Hepatocyte (in vitro differentiated cells): ENCODE results near the gene LEPR. TPM values are rescaled to one million over a fixed set of nuclear protein-coding genes. Genes with fewer than 3 reads are reported as not detected.

Experiments used
- DNase-seq: peaks from one replicate; pipeline ENCODE4 v3.0.0-alpha.2; 2016; ENCODE audit warnings: low spot score
- H2AFZ ChIP-seq: fragments of 200-600 bp; sonication (generic); 2 replicates; pipeline ENCODE4 v1.6.0; 2016; ENCODE audit warnings: antibody characterized with exemption, mild to moderate bottlenecking
- H3K27ac ChIP-seq: fragments of 200-600 bp; sonication (generic); 2 replicates; pipeline ENCODE4 v1.5.1; 2016; ENCODE audit warnings: mild to moderate bottlenecking
- H3K27me3 ChIP-seq: fragments of 200-600 bp; sonication (generic); 2 replicates; pipeline ENCODE4 v1.6.1; 2016
- H3K36me3 ChIP-seq: fragments of 200-600 bp; sonication (generic); replicated peaks from 2 replicates; pipeline ENCODE4 v1.5.1; 2016; ENCODE audit warnings: low read depth; ENCODE audit not compliant: insufficient read depth
- H3K4me1 ChIP-seq: fragments of 200-600 bp; sonication (generic); 2 replicates; pipeline ENCODE4 v1.5.1; 2016; ENCODE audit warnings: mild to moderate bottlenecking, moderate library complexity; ENCODE audit not compliant: insufficient read depth
- H3K4me2 ChIP-seq: fragments of 200-600 bp; sonication (generic); 2 replicates; pipeline ENCODE4 v1.6.0; 2016
- H3K4me3 ChIP-seq: fragments of 200-600 bp; sonication (generic); 2 replicates; pipeline ENCODE4 v1.5.1; 2016; ENCODE audit warnings: mild to moderate bottlenecking
- H3K79me2 ChIP-seq: fragments of 200-600 bp; sonication (generic); 2 replicates; pipeline ENCODE4 v1.6.0; 2017; ENCODE audit warnings: mild to moderate bottlenecking
- H3K9me2 ChIP-seq: fragments of 200-600 bp; sonication (generic); replicated peaks from 2 replicates; pipeline ENCODE4 v1.6.0; 2017; ENCODE audit warnings: mild to moderate bottlenecking; ENCODE audit not compliant: insufficient read depth
- H3K9me3 ChIP-seq: fragments of 200-600 bp; sonication (generic); 2 replicates; pipeline ENCODE4 v1.5.1; 2016; ENCODE audit warnings: low read depth, mild to moderate bottlenecking
- H4K20me1 ChIP-seq: fragments of 200-600 bp; sonication (generic); 2 replicates; pipeline ENCODE4 v1.6.0; 2016; ENCODE audit warnings: mild to moderate bottlenecking; ENCODE audit not compliant: insufficient read depth, poor library complexity, severe bottlenecking
- EZH2 ChIP-seq: fragments of 200-600 bp; sonication (generic); IDR thresholded peaks from 2 replicates; pipeline ENCODE4 v1.6.1; 2016; ENCODE audit warnings: antibody characterized with exemption, mild to moderate bottlenecking, borderline replicate concordance
- EZH2phosphoT487 ChIP-seq: fragments of 200-600 bp; sonication (generic); IDR thresholded peaks from one replicate; pipeline ENCODE4 v1.6.1; 2018; ENCODE audit warnings: antibody characterized with exemption, mild to moderate bottlenecking, low read depth, moderate library complexity; ENCODE audit not compliant: unreplicated experiment, severe bottlenecking
- WGBS: methylation state at CpG from one replicate; pipeline ENCODE4 v1.1.6; 2016; ENCODE audit warnings: low lambda C conversion rate; ENCODE audit errors: missing lambda C conversion rate; 5-methylcytosine and 5-hydroxymethylcytosine counted together
- polyA plus RNA-seq: library from polyadenylated mRNA; unstranded; fragments of >200 nt; fragmentation: Nextera tagmentation; extraction: Ambion mirVana; gene quantifications from 2 replicates; pipeline ENCODE4 v1.2.1, GENCODE V29; 2016
- total RNA-seq: library from RNA; depleted of rRNA; stranded (reverse); fragments of >200 nt; gene quantifications from 2 replicates; pipeline ENCODE4 v1.2.3, GENCODE V29; 2014
- TF ChIP-seq, protein P1 (sequence below): fragments of 200-600 bp; sonication (generic); IDR thresholded peaks from 2 replicates; pipeline ENCODE4 v1.5.1; 2016; ENCODE audit warnings: antibody characterized with exemption, mild to moderate bottlenecking; ENCODE audit not compliant: poor library complexity

Gene LEPR
- total and polyA plus RNA-seq, 2 experiments from 2014 or later, result 1.3 to 6.1 TPM

DNA sequence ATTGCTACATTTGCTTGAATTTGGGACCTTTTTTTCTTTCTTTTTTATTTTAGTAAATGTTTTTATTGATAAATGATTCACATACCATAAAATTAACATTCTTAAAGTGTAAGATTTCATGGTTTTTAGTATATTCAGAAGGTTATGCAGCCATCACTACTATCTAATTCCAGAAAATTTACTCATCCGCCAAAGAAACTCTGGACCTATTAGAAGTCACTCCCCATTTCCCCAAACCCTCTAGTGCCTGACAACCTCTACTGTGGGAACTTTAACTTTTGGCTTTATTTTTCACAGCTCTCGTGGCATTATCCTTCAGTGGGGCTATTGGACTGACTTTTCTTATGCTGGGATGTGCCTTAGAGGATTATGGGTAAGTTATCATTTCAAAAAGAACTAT is 4.5 kb downstream of the LEPR start:
- 96% methylated on average over 2 of the region's 2 CpGs for WGBS
- H3K9me3 ChIP-seq, result no peaks in the 10 kb centered on the region
- no peak overlapping the region for H3K4me3 ChIP-seq
- H3K36me3 ChIP-seq, result no peaks in the 10 kb centered on the region
- H3K4me1 ChIP-seq, result peaks cover 19% of the 10 kb centered on the region
- peaks cover 18% of the 10 kb centered on the region for H4K20me1 ChIP-seq
- DNase-seq, result no peak
- peaks cover 51% of the 10 kb centered on the region for H3K79me2 ChIP-seq
- H3K27me3 ChIP-seq, result no peaks in the 10 kb centered on the region
- TF ChIP-seq EZH2 (no peak), EZH2phosphoT487 (no peak)
- TF ChIP-seq, protein P1, sequence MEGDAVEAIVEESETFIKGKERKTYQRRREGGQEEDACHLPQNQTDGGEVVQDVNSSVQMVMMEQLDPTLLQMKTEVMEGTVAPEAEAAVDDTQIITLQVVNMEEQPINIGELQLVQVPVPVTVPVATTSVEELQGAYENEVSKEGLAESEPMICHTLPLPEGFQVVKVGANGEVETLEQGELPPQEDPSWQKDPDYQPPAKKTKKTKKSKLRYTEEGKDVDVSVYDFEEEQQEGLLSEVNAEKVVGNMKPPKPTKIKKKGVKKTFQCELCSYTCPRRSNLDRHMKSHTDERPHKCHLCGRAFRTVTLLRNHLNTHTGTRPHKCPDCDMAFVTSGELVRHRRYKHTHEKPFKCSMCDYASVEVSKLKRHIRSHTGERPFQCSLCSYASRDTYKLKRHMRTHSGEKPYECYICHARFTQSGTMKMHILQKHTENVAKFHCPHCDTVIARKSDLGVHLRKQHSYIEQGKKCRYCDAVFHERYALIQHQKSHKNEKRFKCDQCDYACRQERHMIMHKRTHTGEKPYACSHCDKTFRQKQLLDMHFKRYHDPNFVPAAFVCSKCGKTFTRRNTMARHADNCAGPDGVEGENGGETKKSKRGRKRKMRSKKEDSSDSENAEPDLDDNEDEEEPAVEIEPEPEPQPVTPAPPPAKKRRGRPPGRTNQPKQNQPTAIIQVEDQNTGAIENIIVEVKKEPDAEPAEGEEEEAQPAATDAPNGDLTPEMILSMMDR, result no peak
- no peak overlapping the region for H3K4me2 ChIP-seq
- H3K27ac ChIP-seq, result no peak overlapping the region
- H3K9me2 ChIP-seq, result no peaks in the 10 kb centered on the region
- H2AFZ ChIP-seq, result no peak overlapping the region

DNA sequence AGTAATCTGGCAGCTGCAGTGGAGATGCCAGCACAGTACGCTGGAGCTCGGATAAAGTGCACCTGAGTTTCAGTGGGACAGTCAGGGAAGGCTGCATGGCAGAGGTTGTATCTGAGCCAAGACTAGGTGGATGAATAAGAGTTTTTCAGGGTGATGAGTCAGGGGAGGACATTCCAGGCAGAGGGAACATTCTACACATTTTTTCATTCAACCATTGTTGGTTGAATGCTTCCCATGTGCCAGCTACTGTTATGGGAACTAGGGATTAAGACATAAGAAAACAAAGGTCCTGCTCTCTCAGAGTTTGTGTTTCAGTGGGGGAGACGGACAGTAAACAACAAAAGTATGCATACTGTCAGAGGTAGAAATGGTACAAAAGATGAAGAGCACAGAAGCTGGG is 5.2 kb downstream of the LEPR start:
- Histone ChIP-seq H3K9me3 (no peaks in the 10 kb centered on the region), H4K20me1 (peaks cover 18% of the 10 kb centered on the region), H2AFZ (no peak overlapping the region), H3K36me3 (no peaks in the 10 kb centered on the region), H3K27me3 (no peaks in the 10 kb centered on the region), H3K27ac (no peak overlapping the region), H3K4me2 (no peak overlapping the region), H3K9me2 (no peaks in the 10 kb centered on the region), H3K4me3 (no peak overlapping the region), H3K4me1 (peaks cover 19% of the 10 kb centered on the region), H3K79me2 (peaks cover 51% of the 10 kb centered on the region)
- DNase-seq, result no peak
- 88% methylated on average over 3 of the region's 3 CpGs for WGBS
- TF ChIP-seq EZH2 (no peak), EZH2phosphoT487 (no peak)
- TF ChIP-seq, protein P1, result no peak

DNA sequence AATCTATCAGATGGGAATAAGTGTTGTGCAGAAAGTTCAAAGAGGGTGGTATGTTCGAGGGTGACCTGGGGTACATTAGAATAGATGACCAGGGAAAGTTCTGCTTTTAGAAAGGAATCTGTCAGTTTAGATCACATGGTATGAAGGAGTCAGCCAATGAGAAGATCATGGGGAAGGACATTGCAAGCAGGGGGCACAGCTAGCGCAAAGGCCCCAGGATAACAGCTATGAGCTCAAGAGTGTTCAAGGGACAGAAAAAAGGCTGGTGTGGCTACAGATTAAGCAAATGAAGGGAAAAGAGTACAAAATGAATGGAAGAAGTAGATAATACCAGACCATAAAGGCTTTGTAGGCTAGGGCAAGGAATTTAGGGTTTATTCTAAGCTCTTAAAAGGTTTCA is 8.6 kb downstream of the LEPR start:
- Histone ChIP-seq H3K4me2 (no peak overlapping the region), H3K27ac (no peak overlapping the region)

More for the DNA sequence above, 8.6 kb downstream of the LEPR start:
- Histone ChIP-seq H3K79me2 (peaks cover 23% of the 10 kb centered on the region), H3K9me2 (no peaks in the 10 kb centered on the region), H4K20me1 (peaks cover 12% of the 10 kb centered on the region), H3K27me3 (no peaks in the 10 kb centered on the region), H3K4me3 (no peak overlapping the region), H3K36me3 (no peaks in the 10 kb centered on the region), H3K4me1 (no peaks in the 10 kb centered on the region), H3K9me3 (no peaks in the 10 kb centered on the region), H2AFZ (no peak overlapping the region)
- no peak for TF ChIP-seq EZH2
- TF ChIP-seq EZH2phosphoT487, result no peak
- TF ChIP-seq, protein P1, result no peak
- 98% methylated on average over 2 of the region's 2 CpGs for WGBS
- no peak for DNase-seq
